Measurements from ENCODE around the gene FAM53B. TPM values are rescaled to one million over a fixed set of nuclear protein-coding genes. Genes with fewer than 3 reads are reported as not detected.

FAM53B gene
- total and polyA plus RNA-seq, 4 donors, result 14.6 to 45.4 (median 18.2) TPM

- DNase-seq (no peak), ATAC-seq (ENCODE audit: insufficient read depth, low FRiP score) (no peak)
- Histone ChIP-seq H3K36me3 (ENCODE audit: control insufficient read depth in 4 of 4, insufficient read depth in 4 of 4, low read length in 4 of 4) (no peaks in the 10 kb centered on the region), H3K9me3 (ENCODE audit: control insufficient read depth in 4 of 4, insufficient read depth in 3 of 4, low read length in 3 of 4) (no peaks in the 10 kb centered on the region), H3K27ac (ENCODE audit: low read depth in 1 of 2, low read length in 1 of 2) (no peak overlapping the region), H3K4me3 (no peak overlapping the region), H3K9ac (ENCODE audit: insufficient read depth in 1 of 2, low read length in 2 of 2) (no peak overlapping the region), H3K4me1 (ENCODE audit: control insufficient read depth in 5 of 5, insufficient read depth in 5 of 5, low read length in 5 of 5) (peaks cover 0 to 5% (median 0%) of the 10 kb centered on the region in 5 donors), H3K27me3 (ENCODE audit: control insufficient read depth in 3 of 3, insufficient read depth in 3 of 3, low read length in 2 of 3) (no peaks in the 10 kb centered on the region)
- TF ChIP-seq CTCF (IDR thresholded peaks at IDR 0.05; ENCODE audit: control extremely low read depth, extremely low read depth), result no peak
- 87 to 89% methylated on average over 12 of the region's 12 CpGs for WGBS, 2 donors
These were observed 142.0 kb downstream of the FAM53B start for GRCh38 chr10:124602121-124602561.

GRCh38 chr10:124601431-124602120 is 142.6 kb downstream of the FAM53B start:
- Histone ChIP-seq H3K4me3 (no peak overlapping the region), H3K27me3 (ENCODE audit: control insufficient read depth in 3 of 3, insufficient read depth in 3 of 3, low read length in 2 of 3) (no peaks in the 10 kb centered on the region), H3K36me3 (ENCODE audit: control insufficient read depth in 4 of 4, insufficient read depth in 4 of 4, low read length in 4 of 4) (no peaks in the 10 kb centered on the region), H3K27ac (ENCODE audit: low read depth in 1 of 2, low read length in 1 of 2) (no peak overlapping the region), H3K9ac (ENCODE audit: insufficient read depth in 1 of 2, low read length in 2 of 2) (no peak overlapping the region), H3K9me3 (ENCODE audit: control insufficient read depth in 4 of 4, insufficient read depth in 3 of 4, low read length in 3 of 4) (no peaks in the 10 kb centered on the region), H3K4me1 (ENCODE audit: control insufficient read depth in 5 of 5, insufficient read depth in 5 of 5, low read length in 5 of 5) (peaks cover 0 to 2% (median 0%) of the 10 kb centered on the region in 5 donors)
- ATAC-seq (ENCODE audit: insufficient read depth, low FRiP score), result no peak
- no peak for TF ChIP-seq CTCF (IDR thresholded peaks at IDR 0.05; ENCODE audit: control extremely low read depth, extremely low read depth)
- DNase-seq, result no peak
- WGBS, 2 donors, result 89 to 92% methylated on average over 29 of the region's 29 CpGs

- Histone ChIP-seq H3K4me3 (no peak overlapping the region), H3K27me3 (ENCODE audit: control insufficient read depth in 3 of 3, insufficient read depth in 3 of 3, low read length in 2 of 3) (no peaks in the 10 kb centered on the region), H3K9ac (ENCODE audit: insufficient read depth in 1 of 2, low read length in 2 of 2) (no peak overlapping the region), H3K9me3 (ENCODE audit: control insufficient read depth in 4 of 4, insufficient read depth in 3 of 4, low read length in 3 of 4) (no peaks in the 10 kb centered on the region), H3K27ac (ENCODE audit: low read depth in 1 of 2, low read length in 1 of 2) (no peak overlapping the region), H3K4me1 (ENCODE audit: control insufficient read depth in 5 of 5, insufficient read depth in 5 of 5, low read length in 5 of 5) (no peaks in the 10 kb centered on the region), H3K36me3 (ENCODE audit: control insufficient read depth in 4 of 4, insufficient read depth in 4 of 4, low read length in 4 of 4) (no peaks in the 10 kb centered on the region)
- DNase-seq, result no peak
- WGBS, 2 donors, result 90 to 97% methylated on average over 12 of the region's 12 CpGs
- no peak for ATAC-seq (ENCODE audit: insufficient read depth, low FRiP score)
- no peak for TF ChIP-seq CTCF (IDR thresholded peaks at IDR 0.05; ENCODE audit: control extremely low read depth, extremely low read depth)
These were observed 143.2 kb downstream of the FAM53B start for GRCh38 chr10:124601016-124601415.
